Stimulated activated CD4-positive, alpha-beta T cell treated with anti-CD3 and anti-CD28 coated beads, TNF-alpha, amount 100 ng/mL, for 4 hours (primary cell): ENCODE data around the gene RPS18.
"Not testable (repeated sequence)": the region's sequence is repeated elsewhere in the genome, so short reads cannot be mapped to it uniquely, and the experiment has no call there.

Source experiments
- DNase-seq, 3 experiments: peaks; one replicate each; pipeline ENCODE4 v3.0.0-alpha.2; 2020; ENCODE audit warnings: low read depth in 3 of 3

RPS18 gene

DNA sequence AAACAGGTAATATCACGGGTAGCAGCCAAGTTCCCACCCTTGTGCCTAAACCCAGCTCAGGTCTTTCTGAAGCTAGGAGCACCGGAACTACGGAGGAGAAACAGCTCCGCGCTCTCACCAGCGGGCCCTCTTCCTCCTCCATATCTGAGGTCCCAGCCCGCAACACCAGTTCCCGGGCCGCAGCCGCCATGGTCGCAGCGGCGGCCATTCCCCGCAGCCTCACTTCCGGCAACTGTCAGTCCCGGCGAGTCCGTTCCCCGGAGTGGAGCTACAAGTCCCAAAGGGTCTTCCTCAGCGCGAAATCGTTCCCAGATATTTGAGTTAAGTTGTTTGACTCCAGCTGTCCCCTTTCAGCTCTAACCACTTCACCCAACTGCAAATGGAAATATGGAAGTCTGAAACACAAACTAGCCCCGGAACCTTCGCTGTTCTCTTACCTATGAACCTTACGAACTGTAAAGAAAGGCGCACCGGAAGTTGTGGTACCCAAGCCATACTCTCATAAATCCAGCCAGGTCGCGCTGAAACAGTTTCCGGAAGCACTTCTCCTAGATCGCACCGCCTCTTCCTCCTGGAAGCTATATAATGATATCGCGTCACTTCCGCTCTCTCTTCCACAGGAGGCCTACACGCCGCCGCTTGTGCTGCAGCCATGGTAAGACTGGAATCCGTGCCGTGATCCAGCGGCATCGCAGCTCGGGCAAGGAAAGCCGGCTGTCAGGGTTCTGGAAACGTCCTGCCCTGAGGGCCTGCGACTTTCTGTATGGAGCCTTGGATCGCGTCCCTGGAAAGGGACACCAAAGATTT lies at the start of gene RPS18, which contains the start of gene VPS52:
Gene RPS18, plus strand, starts transcription at position 608 of the 807 bp plus-strand sequence. Its CDS starts 45 bp downstream, at position 653.
Gene VPS52, minus strand, starts transcription at position 409 of the 807 bp plus-strand sequence. Its CDS starts 201 bp downstream, at position 208.
- DNase-seq: peak; percentile 76 to 88 (median 82)

DNA sequence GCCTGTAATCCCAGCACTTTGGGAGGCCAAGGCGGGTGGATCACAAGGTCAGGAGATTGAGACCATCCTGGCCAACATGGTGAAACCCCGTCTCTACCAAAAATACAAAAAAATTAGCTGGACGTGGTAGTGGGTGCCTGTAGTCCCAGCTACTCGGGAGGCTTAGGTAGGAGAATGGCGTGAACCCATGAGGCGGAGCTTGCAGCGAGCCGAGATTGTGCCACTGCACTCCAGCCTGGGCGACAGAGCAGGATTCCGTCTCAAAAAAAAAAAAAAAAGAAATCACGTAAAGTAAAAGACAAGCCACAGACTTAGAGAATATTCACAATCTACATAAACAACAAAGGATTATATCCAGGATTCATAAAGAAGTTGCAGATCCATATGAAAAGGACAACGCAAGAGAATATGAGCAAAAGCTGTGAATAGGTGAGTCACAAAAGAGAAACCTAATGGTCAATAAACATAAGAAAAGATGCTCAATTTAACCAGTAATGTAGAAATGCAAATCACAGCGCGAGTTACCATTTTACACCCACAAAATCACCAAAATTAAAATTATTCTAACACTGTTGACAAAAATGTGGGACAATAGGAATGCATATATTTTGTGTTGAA lies 45.3 kb upstream of the RPS18 start:
- not testable (repeated sequence) for DNase-seq

DNA sequence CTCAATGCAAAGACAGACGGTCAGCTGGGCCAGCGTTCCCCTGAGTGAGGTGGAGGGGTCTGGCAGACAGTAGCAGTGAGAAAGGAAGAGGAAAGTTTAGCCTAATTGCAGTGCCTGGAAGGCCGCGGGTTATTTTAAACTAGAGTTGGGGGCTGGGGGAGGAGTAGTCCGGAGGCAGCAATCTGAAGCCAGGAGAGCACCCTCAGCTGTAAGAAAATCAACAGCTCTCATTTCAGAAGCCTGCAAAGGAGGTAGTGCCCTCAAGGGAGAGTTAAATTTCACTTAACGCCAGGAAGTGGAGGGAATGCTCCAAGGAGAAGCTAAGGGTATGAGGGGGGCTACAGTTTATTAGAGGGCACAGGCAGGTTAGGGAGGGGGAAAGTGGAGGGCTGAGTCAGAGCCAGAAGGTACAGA lies 36.6 kb upstream of the RPS18 start:
- DNase-seq: no peak

DNA sequence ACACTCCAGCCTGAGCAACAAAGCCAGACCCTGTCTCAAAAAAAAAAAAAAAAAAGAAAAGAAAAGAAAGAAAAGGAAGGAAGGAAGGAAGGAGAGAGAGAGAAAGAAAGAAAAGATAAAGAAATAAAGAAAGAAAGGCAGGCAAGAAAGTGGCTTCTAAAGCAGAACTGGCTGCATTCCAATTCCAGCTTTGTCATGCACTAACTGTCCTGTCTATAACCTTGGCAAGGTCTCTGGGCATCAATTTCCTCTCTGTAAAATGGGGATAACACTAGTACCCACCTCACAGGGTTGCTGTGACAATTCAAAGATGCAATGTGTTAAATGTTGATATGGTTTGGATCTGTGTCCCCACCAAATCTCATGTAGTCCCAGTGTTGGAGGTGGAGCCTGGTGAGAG lies 35.5 kb upstream of the RPS18 start:
- DNase-seq: no peak

DNA sequence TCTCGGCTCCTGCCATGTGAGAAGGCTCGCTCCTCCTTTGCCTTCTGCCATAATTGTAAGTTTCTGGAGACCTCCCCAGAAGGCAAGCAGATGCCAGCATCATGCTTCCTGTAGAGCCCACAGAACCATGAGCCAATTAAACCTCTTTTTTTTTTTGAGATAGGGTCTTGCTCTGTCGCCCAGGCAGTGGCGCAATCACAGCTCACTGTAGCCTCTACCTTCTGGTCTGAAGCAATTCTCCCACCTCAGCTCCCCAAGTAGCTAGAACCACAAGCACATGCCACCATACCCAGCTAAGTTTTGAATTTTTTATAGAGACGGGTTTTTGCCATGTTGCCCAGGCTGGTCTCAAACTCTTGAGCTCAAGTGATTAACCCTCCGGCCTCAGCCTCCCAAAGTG lies 35.0 kb upstream of the RPS18 start:
- no peak for DNase-seq

DNA sequence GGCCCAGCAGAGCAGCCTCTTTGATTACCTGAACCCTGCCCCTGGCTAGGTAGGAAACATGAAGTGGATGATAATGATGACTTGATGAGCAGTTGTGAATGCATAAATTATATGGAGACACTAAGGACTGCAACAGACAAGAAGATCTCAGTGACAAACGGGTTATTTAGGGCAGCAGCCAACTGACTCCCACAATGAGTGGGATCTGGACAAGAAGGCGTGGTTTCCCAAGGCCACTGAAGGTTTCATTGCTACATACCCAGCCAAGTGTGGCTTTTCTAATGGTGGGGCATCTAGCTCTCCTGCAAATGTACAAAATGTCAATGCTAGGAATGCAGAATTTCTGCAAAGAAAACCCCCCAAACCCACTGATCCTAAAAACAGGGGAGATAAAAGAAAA lies 34.1 kb upstream of the RPS18 start:
- no peak for DNase-seq

DNA sequence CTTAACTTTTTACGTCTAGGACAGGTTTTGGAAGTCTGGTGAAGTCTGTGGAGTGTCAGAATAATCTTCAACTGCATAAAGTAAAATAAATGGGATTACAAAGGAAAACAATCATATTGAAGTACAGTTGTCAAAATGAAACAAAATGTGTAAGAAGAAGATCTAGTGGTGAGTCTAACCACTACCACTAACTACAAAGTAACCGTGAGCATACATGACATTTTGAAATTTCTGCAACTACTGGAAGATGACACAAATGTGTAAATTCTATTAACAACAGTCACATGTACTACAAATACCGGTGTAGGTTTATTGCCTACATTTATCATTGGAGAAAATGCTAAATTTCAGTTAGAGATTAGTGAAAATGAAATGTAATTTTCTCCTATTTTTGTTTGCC lies 29.9 kb upstream of the RPS18 start:
- no peak for DNase-seq

DNA sequence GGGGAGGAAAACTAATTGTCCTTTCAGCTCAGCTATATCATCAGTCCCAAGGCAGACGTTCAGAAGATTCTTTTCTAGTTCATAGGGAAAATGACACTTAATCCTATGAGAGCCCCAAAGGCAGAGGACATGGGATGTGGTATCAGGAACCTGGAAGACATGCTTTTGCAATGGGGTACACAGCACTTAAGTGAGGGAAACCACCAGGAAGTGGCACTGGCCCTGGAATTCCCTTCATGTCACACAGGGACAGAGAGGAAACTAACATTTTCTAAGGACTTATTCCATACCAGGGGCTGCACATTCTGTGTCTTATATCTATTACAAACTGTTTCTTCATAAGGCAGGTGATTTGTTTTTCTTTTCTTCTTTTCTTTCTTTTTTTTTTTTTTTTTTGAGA lies 28.4 kb upstream of the RPS18 start:
- DNase-seq: no peak

DNA sequence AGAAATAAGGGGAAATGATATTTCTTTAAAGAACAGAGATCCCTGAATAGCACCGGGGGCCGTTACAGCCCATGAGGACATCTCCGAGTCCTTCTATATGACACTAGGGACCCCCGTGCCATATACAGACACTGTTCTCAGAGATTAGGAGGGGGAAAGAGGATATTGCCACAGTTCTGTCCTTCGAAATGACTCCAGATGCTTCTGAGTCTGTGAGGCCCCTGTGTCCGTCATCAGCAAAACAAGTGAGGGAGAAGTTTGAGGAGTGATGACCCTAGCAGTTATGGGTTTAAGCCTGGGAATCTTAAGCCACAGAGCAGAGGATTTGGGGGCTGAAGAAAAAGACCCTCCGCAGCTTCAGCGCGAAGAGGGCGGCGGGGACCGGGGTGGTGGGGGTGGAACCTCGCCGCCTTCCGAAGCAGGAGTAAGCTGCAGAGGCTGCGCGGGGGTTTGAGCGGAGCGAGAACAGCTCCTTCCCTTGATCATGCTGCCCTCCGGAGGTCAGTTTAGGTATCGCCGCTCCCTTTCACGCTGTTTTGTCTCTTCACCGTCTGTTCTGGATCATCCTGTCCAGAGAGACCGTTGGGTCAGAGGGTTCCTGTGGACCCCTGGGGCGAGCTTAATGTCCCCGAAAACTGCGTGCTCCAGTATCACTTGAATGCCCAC lies 23.8 kb upstream of the RPS18 start:
- DNase-seq: peak; percentile 87 to 90 (median 87)

DNA sequence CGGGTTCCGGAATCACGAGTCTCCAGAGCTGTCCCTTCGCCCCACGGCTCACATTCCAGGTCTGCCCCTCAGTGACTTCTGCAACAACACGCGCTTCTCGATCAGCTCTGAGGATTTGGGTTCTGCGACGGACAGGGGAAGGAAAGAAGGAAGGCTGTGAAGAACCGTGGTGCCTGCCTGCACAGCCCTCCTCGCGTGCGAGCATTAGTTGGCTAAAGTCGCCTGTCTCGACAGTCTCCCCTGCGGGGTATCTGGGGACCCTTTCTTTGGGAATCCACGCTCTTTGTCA lies 23.3 kb upstream of the RPS18 start:
- DNase-seq: peak in 1 of 3 experiments; percentile 11

DNA sequence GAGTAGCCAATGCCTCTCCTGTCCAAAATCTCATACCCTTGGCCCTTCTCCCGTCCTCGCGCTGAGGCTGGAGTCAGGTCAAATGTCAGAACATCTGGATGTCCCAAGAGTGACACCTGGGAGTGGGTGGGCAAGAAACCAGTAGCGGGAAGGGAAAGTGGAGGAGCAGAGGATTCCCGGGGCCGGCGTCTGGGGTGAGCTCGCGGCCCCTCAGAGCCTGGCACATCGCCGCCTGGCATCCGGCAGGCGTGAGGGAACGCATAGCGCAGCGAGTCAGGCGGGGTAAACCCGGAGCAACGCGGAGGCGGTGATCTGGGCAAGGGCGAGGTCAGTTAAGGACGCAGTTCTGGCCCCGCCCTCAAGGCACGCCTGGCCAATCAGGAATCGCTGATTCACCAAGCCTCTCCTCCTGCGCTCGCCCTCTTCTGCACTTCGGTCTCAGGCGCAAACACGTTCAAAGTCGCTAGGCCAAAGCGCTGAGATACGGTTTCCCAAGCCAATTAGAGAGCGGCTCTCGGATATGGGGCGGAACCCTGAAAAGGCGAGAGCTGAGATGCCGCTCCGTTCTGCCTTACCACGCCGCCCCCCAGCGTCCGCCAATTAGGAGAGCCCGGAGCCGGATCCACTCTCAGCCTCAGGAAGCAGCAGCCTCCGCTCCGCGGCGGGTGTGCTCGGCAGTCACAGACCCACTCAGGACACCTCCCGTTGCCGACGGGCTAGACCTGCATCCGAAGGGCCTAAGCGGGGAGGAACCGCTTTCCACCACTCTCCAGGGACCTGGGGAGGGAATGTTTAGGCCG lies 22.7 kb upstream of the RPS18 start:
- DNase-seq: peak; percentile 85 to 90 (median 85)

DNA sequence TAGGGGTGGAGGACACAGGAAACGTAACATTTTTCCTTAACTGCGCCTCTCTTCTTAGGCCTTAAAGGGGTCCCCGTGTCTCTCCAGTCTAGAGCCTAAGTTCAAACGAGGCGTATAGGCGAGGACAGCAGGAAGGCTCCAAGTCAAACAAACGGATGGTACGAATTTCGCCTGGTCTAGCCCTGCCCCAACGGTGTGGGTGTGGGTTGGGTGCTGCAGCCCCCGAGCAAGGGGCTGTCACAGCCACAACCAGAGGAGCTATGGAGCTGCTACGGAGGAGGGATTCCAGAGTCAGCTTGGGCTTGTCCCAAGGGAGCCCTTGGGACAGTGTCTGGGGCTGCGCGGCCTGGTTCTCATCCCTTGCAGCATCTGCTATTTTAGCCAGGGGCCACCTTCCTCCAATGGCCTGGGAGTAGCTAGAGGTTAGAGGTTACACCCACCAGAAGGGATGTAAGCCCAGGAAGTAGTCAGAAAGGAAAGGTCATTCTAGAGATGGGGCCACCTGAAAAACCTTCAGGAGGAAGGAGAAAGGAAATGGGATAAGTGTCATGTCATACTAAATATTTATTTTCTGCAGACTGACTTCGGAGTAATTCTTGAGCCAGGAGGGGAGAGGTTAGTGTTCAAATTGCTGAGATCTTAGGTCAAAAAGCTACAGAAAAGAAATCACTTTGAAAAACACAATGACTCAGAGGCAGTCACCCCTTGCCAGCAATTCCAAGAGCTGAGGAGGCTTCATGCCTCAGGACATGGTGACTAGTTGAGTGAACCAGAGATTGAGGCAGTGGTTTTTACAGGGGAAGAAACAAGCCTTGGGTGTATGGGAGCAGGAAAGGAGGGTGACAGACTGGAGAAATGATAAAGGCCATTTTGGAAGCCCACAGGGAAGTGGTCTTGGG lies 21.9 kb upstream of the RPS18 start:
- DNase-seq: peak in 1 of 3 experiments; percentile 12

DNA sequence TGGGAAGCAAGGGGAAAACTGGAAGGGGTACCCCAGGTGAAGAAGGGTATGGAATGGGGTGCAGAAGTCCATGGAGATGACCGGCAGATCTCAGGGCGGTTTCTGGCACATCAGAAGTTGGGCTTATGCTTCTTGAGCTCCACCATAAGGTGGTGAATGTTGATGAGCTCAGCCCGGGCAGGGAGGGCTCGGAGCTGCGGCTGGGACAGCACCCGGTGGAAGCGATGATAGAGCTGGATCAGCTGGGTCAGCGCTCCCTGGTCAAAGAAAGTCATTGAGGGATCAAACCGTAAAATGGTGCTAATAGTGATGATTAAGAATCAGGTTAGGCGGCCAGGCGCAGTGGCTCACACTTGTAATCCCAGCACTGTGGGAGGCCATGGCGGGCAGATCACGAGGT lies 21.1 kb upstream of the RPS18 start:
- no peak for DNase-seq

DNA sequence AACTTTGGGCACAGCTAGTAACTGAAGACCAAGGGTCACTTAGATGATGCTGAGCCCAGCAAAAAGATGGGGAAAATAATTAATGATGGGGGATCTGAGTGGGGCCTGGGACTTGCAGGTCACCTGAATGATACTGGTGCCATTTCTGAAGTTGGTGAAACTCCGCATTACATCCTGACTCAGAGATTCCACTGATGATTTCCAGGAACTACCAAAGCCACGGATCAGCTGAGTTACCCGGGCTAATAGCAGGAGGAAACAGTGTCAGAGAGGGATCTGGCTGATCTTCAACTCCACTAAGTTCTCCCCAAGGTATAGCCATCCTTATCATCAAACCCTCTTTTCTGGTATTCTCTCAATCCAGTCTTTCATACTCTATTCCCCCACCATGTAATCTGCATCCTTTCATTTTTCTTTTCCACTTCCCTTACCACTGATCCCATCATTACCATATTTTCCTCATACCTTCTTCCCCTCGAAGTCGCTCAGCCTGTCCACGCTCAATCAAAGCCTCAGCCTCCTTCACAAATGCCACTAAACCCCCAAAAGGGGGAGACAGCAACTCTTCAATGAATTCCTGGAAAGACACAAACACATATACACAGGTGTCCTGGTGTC lies 20.4 kb upstream of the RPS18 start:
- no peak for DNase-seq

DNA sequence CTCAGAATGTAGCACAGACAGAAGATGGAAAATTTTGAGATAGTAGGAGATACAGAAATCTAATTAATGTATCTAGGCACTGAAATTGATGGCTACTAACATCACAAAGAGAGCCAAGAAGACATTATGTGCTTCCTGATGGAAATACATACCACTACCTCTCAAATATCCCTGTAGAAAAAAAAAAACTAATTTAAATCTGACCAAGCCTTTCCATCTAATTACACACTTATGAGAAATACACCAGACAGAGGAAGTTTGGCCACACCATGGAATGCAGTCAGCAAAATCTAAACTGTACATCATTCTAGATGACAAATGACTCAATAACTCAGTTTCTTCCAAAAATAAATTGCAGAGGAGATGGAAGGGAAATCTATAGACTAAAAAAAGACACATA lies 19.1 kb upstream of the RPS18 start:
- DNase-seq: no peak

DNA sequence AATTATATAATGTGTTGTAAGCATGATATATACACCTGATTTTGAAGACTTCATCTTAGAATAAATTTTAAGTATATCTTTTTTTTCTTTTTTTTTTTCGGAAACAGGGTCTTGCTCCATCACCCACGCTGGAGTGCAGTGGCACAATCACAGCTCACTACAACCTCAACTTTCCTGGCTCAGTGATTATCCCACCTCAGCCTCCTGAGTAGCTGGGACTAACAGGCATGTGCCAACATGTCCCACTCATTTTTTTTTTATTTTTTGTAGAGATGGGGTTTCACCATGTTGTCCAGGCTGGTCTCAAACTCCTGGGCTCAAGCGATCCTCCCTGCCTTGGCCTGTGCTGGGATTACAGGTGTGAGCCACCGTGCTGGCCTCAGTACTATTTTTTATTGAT lies 17.3 kb upstream of the RPS18 start:
- no peak for DNase-seq

DNA sequence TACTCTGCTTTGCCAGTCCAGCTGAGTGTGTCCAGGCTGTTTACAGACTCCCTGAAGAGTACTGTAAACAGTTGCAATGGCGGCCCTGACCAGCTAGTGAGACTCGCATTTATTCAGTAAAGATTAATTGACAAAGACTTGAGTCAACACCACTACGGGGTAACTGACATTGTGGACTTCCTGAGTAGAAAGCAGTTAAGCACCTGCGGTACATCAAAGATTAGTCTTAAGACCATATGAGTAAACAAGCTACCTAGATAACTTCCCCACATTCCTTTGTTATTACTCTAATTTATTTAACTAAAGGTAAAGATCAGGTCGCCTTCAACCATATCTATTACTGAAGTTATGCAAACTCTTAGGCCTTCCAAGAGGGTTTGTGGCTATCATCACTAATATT lies 12.8 kb upstream of the RPS18 start:
- no peak for DNase-seq

DNA sequence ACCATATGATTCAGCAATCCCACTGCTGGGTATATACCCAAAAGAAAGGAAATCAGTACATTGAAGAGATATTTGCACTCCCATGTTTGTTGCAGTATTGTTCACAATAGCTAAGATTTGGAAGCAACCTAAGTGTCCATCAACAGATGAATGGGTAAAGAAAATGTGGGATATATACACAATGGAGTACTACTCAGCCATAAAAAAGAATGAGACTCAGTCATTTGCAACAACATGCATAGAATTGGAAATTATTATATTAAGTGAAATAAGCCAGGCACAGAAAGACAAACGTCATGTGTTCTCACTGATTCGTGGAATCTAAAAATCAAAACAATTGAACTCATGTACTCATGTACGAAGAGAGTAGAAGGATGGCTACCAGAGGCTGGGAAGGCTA lies 9.4 kb upstream of the RPS18 start:
- DNase-seq: not testable (repeated sequence)

DNA sequence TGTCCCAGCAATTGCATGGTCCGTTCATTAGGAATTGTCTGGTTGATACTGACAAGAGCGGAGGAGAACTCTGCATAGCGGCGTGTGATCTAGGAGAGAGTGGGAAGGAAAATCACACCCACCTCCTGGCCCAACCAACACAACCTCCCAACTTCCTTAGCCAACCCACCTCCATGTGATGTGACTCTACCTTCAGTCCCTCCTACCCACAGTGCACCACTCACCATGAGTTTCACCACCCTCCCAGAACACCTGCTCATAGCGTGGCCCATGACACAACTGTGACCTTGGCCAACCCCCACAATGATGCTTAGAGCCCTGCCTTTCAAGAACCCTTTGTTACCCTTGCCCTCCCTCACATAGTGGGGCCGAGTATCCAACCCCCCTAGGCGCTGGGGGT lies 7.9 kb upstream of the RPS18 start:
- no peak for DNase-seq

DNA sequence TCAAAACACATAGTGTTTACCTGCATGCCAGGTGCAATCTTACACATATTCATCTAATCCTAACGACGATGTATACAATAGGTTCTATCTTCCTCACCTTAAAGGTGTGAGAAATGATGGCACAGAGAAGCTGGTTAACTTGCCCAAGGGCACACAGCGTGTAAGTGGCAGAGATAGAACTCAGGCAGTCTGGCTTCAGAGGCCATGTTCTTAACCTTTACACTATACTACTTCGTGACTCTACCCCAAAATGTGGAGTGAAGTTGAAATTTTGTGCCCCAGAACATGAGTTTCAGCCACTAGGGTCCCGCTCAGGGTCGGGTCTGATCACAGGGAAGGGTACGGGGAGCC lies 783 bp upstream of the RPS18 start:
- no peak for DNase-seq
